CD4-positive, alpha-beta T cell treated with Interleukin-6 at 100 ng/mL for 8 hours (primary cell): Measurements from ENCODE around the gene UGT3A1.
A peak's percentile ranks its signal among the peaks of the same experiment; 100 is the strongest.
"Not testable (repeated sequence)": the region's sequence is repeated elsewhere in the genome, so short reads cannot be mapped to it uniquely, and the experiment has no call there.

Experiments used
- DNase-seq: peaks from one replicate; pipeline ENCODE4 v3.0.0-alpha.2; 2020; ENCODE audit warnings: mixed read lengths, low spot score

UGT3A1 gene

DNA sequence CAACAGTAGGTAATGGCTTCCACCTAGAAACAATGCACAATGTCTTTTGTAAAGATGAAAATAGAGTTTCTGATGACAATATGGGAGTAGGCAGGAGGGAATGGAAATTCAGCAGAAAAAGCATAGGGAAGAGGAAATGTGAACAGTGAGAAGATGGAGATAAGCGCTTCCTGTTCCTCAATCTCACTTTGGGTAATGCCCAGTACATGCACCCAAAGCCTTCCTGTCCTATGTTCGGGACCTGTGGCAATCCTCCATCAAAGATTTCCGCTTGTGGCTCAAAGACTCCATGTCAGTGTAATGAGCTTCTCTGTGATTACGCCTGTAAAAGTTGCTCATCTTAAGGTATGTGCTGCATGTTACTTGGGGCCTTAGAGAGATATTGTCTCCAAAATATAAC lies 2.7 kb downstream of the UGT3A1 start:
- no peak for DNase-seq

DNA sequence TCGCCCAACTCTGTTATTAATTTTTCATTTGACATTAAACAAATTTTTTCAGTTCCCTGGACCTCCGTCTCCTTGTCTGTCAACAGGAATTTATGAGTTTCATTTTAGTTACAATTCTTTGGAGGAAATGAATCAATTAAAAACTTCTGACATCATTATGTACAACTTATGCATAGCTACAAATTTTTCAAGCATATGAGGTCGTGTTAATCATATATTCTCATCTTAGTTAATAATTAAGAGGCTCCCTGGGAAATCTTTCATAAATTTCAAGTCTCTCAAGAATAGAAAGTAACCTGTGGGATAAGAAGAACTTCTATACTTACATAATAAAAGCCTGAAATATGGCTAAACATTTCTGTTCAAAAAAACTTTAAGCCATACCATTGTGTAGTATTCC lies 3.4 kb downstream of the UGT3A1 start:
- DNase-seq = no peak

GRCh38 chr5:35979715-35980114 lies 11.5 kb downstream of the UGT3A1 start:
- no peak for DNase-seq

GRCh38 chr5:35976859-35977258 lies 14.3 kb downstream of the UGT3A1 start:
- DNase-seq = not testable (repeated sequence)

- no peak for DNase-seq
Measured at GRCh38 chr5:35974570-35974969, 16.6 kb downstream of the UGT3A1 start.

DNA sequence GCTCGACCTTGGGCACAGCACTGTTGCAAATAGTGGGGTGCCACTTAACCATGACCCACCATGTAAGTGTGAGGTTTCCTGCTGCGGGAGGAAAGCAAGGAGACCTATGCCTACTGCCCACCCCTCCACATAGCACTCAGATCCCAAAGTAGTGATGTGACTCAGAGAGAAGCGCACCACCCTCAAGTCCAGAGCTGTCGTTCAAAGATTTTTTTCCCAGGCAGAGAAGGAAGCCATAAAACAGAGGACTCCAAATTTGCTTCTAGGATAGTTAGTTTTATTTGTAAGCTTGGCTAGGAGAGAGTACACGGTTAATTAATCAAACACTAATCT lies 19.3 kb downstream of the UGT3A1 start:
- DNase-seq = no peak

GRCh38 chr5:35971186-35971877 lies 19.9 kb downstream of the UGT3A1 start:
- DNase-seq = no peak

DNA sequence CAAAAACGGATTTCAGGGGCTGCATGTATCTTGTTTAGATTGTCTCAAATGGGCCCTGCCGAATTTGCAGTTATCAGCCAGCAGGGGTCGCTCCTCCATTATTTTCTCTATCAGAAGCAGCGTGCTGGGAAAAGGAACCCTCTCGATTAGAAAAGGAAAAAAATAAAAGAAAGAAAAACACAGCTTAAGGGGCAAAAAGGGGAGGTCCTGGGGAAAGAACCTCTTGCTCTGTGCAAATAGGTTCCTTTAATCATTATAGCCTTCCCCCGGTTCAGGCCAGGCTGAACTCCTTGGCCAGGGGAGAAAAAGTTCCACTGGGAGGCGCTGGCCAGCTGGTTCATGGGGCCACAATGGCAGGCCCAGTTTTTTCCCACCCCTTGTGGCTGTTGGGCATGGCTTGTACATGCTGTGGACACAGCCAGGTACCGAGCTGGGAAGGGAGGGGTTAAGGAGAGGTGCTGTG lies 27.8 kb downstream of the UGT3A1 start:
- no peak for DNase-seq

DNA sequence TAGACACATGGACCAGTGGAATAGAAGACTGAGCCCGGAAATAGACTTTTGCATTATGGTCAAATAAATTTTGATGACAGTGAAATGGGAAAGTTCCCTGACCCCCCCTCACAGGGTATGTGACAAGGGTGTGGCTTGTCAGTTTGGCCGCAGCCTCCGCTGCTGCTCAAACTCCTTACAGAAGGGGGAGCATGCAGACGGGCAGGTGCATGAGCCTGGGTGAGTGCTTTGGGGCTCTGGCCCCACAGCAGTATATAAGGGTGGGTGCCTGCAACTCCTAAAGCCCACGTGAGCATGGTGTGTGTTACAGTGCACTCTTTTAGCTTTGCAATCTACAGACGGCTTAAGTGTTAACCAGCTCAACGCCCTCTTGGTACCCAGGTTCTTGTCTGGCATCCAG lies 30.9 kb downstream of the UGT3A1 start:
- DNase-seq = no peak

- DNase-seq = no peak
Measured at GRCh38 chr5:35956429-35956828, 34.8 kb downstream of the UGT3A1 start.

GRCh38 chr5:35954175-35954574 lies 37.0 kb downstream of the UGT3A1 start:
- DNase-seq = no peak

DNA sequence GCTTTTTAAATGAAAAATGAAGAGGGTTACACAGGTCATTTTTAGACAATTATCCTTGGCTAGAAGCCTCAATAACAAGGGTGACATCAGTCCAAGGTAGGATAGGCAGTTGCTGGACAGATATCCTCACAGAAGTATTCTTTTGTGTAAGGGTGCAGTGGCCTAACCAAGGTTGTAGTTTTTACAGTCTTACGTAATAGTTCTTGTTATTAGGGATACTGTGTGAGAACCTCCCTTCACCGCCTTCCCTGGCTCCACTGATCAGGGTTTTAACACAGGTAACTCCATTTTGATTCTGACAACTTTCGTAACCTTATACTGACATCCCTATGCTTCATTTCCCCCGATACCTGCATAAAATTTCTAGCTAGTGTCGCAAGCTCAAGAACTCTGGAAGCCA lies 44.1 kb downstream of the UGT3A1 start:
- DNase-seq = no peak

DNA sequence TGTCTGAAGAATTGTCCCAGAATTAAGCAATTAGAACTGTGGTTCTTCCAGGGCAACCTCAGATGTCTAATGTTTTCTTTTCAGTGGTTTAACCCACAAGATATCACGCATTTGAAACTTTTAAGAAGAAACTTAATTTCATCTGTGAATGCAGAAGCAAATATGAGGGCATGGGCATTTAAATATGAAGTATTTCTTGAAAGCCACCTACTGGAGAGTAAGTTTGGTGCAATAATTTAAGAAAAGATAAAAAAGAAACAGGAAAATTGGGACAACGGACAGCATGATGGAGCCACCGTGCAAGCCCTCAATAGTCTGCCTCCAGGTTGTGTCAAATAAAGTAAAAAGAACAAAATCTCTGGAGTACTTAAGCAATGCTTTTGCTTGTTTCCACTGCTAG lies 51.6 kb downstream of the UGT3A1 start:
- DNase-seq = no peak

GRCh38 chr5:35938568-35939227 lies 52.5 kb downstream of the UGT3A1 start, which contains the start of gene CAPSL:
Gene CAPSL (minus strand): TSS chr5:35938622. CDS start chr5:35921120, 17,502 bp downstream.
- DNase-seq = no peak

DNA sequence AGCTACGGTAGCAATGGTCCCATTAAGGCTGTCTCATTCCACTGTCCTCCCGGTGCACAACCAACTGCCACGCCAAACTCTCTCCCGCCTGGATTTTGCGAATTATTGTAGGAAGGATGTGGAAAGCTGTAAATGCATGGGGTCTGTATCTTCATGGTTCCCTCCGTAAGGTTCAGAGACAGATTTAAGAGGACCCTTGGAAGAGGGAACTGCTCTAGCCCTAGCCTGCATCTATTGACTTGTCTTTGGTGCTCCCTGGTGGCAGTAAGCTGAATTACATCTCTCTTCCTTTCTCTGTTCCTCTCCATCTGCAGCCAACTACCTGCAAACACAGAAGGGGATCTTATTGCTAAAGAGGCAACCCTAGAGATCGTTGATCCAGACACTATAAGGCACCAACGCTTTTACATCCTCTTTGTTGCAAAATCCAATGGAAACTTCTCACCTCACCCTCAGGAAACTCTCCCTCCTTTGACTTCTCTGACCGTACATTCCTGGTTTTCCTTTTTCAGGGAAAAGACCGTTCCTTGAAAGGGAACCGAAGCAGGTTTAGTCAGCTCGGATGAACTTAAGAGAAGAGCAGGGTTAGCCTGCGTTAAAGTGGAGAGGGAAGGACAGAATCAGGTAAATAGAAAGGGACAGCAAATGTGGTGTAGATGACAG lies 64.7 kb downstream of the UGT3A1 start:
- DNase-seq = peak; percentile 71

- DNase-seq = peak; percentile 91
Measured at GRCh38 chr5:35924950-35925722, 66.1 kb downstream of the UGT3A1 start.

GRCh38 chr5:35924122-35924949 lies 66.9 kb downstream of the UGT3A1 start:
- no peak for DNase-seq

GRCh38 chr5:35922468-35922867 lies 68.7 kb downstream of the UGT3A1 start:
- DNase-seq = no peak

DNA sequence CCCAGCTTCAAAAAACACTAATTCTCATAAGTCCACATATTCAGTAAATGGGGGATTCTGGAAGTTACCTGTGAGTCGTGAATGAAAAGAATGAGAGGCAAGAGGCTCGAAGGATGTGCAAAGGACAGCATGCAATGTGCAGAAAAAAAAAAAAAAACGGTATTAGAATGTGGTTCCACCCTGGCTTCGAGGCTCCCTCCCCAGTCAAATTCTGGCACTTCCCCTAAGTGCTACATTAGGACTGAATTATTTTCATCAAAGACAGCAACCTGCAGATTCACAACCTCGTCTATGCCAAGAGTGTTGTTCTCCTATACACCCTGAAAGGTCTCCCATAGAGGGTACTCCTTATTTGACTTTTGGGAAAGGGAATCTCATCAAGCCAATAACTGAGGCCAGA lies 69.3 kb downstream of the UGT3A1 start:
- DNase-seq = peak; percentile 19

GRCh38 chr5:35920890-35921289 lies 70.3 kb downstream of the UGT3A1 start:
- no peak for DNase-seq

DNA sequence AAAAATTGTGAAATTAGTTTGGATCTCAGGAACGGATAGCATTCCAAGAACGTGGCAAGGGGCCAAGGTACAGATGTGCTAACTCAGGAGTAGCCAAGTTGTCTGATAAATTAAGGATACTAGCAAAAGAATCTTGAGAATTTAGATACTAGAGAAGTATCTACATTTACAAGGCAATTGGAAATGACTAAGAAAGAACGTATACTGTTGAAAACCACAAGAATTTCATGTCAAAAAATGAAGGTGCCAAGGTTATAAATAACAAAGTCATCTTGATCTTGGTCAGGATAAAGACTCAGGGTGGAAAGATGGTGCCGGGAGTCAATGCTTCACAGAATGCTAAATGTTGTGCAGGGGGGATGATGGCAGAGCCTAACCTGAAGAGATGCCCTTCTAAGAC lies 72.0 kb downstream of the UGT3A1 start:
- no peak for DNase-seq

DNA sequence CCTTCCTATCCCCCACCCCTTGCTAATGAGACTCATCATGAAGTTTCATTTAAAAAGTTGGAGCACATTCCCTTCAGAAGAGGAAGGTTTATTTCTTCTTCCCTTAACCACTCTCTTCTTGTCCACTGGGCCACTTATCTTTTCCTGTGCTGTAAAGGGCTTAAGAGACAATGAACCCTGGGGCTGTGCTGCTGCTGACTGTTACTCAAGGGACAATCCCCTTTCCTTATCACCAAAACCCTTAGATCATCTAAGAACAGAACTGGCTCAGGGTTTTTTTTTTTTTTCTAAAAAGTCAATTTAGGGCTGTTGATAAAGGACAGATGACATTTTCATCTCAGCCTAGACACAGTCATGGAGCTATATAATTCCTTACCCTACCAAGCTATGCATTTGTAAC lies 82.4 kb downstream of the UGT3A1 start:
- DNase-seq = no peak
